GM12873 (cell line): ENCODE results near the gene IZUMO2.

Experiments used
- TF ChIP-seq, protein P1 (sequence below): IDR thresholded peaks from 2 replicates; pipeline ENCODE4 v1.5.1; 2012; ENCODE audit warnings: low read depth, mild to moderate bottlenecking, moderate library complexity, low read length, control low read depth; ENCODE audit not compliant: insufficient read depth; ENCODE audit errors: missing control alignments

Gene IZUMO2

DNA sequence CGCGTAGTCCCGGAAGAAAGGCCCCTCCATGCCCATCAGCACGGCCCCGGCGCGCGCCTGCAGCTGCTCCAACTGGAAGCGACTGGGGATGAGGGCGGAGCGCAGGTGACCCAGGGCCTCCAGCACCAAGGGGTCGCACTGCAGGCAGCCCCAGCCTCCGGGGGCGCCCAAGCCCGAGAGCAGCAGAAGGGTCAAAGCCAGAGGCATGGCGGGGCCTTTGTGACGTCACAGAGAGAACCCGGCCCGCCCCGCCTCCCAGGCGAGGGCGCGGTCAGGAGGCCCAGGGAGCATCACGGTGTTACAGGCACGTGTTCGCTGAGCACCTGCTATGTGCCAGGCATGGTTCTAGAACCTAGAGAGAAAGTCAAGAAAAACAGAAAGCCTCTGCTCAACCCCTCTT lies at the start of gene IZUMO2:
Gene IZUMO2, minus strand, starts transcription at position 294 of the 400 bp plus-strand sequence. Its CDS starts 87 bp downstream, at position 207.
- TF ChIP-seq, protein P1, sequence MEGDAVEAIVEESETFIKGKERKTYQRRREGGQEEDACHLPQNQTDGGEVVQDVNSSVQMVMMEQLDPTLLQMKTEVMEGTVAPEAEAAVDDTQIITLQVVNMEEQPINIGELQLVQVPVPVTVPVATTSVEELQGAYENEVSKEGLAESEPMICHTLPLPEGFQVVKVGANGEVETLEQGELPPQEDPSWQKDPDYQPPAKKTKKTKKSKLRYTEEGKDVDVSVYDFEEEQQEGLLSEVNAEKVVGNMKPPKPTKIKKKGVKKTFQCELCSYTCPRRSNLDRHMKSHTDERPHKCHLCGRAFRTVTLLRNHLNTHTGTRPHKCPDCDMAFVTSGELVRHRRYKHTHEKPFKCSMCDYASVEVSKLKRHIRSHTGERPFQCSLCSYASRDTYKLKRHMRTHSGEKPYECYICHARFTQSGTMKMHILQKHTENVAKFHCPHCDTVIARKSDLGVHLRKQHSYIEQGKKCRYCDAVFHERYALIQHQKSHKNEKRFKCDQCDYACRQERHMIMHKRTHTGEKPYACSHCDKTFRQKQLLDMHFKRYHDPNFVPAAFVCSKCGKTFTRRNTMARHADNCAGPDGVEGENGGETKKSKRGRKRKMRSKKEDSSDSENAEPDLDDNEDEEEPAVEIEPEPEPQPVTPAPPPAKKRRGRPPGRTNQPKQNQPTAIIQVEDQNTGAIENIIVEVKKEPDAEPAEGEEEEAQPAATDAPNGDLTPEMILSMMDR, result no peak

- TF ChIP-seq, protein P1, result no peak
These were observed 47.3 kb upstream of the IZUMO2 start for GRCh38 chr19:50210425-50210824.

- TF ChIP-seq, protein P1, result no peak
These were observed 46.0 kb upstream of the IZUMO2 start for GRCh38 chr19:50209131-50209530.

GRCh38 chr19:50207730-50208129 lies 44.6 kb upstream of the IZUMO2 start:
- TF ChIP-seq, protein P1, result no peak

- TF ChIP-seq, protein P1, result no peak
These were observed 43.1 kb upstream of the IZUMO2 start for GRCh38 chr19:50206191-50206590.

- TF ChIP-seq, protein P1, result no peak
These were observed 42.6 kb upstream of the IZUMO2 start for GRCh38 chr19:50205681-50206138.

GRCh38 chr19:50204811-50205675 lies 42.0 kb upstream of the IZUMO2 start:
- TF ChIP-seq, protein P1, result no peak
